CD4-positive, alpha-beta T cell (primary cell): ENCODE measurements around the gene NFIC. TPM values are rescaled to one million over a fixed set of nuclear protein-coding genes. Genes with fewer than 3 reads are reported as not detected.

Source experiments
- ATAC-seq: fragments of 200-7000 bp; cut with Tn5 transposase; one replicate; pipeline ENCODE4 v1.10.0; 2022; ENCODE audit warnings: mild to moderate bottlenecking; ENCODE audit not compliant: poor library complexity
- CTCF ChIA-PET: fragments of 350-600 bp; sonication (Branson Sonifier 250); formaldehyde crosslinking; loops from one replicate; lab custom pipeline; 2021; ENCODE audit warnings: antibody characterized with exemption, inconsistent platforms; lab: Charles Lee
- POLR2A ChIA-PET: fragments of 350-600 bp; sonication (Branson Sonifier 250); formaldehyde crosslinking; loops from one replicate; lab custom pipeline; 2021; ENCODE audit warnings: antibody characterized with exemption, inconsistent platforms; lab: Charles Lee
- DNase-seq, 14 experiments: peaks; one replicate each; pipeline ENCODE4 v3.0.0-alpha.2; 2013 to 2020; ENCODE audit warnings: mixed read lengths in 2 of 14
- H3K27ac ChIP-seq, 2 donors: one replicate each; pipeline versions ENCODE4 v1.5.1 to v1.7.0; 2013; ENCODE audit warnings: low read length in 2 of 2, low read depth in 1 of 2, mild to moderate bottlenecking in 1 of 2
- H3K27me3 ChIP-seq, 2 experiments: 1 replicate in 1 of 2; 2 replicates in 1 of 2; pipeline versions ENCODE4 v1.6.1 to v1.7.0; 2013; ENCODE audit warnings: low read length in 2 of 2, control low read depth in 1 of 2, mild to moderate bottlenecking in 1 of 2, moderate library complexity in 1 of 2; ENCODE audit not compliant: insufficient read depth in 2 of 2, control insufficient read depth in 1 of 2
- H3K36me3 ChIP-seq: one replicate; pipeline ENCODE4 v1.6.1; 2013; ENCODE audit warnings: low read length, control low read depth; ENCODE audit not compliant: insufficient read depth
- H3K4me1 ChIP-seq: one replicate; pipeline ENCODE4 v1.6.1; 2013; ENCODE audit warnings: low read length, control low read depth; ENCODE audit not compliant: insufficient read depth
- H3K4me3 ChIP-seq: one replicate; pipeline ENCODE4 v1.5.1; 2013; ENCODE audit warnings: mild to moderate bottlenecking, low read length, moderate library complexity
- H3K9me3 ChIP-seq, 2 experiments: 1 replicate in 1 of 2; 2 replicates in 1 of 2; pipeline versions ENCODE4 v1.6.1 to v1.7.0; 2013; ENCODE audit warnings: low read length in 2 of 2, mild to moderate bottlenecking in 2 of 2, control low read depth in 1 of 2, moderate library complexity in 1 of 2; ENCODE audit not compliant: control insufficient read depth in 1 of 2, insufficient read depth in 1 of 2
- H3K27ac Mint-ChIP-seq: one replicate; pipeline ENCODE4 v1.8.0; 2020; ENCODE audit warnings: mixed read lengths
- H3K27me3 Mint-ChIP-seq: one replicate; pipeline ENCODE4 v1.8.0; 2021; ENCODE audit warnings: mixed read lengths
- H3K36me3 Mint-ChIP-seq: one replicate; pipeline ENCODE4 v1.8.0; 2021; ENCODE audit warnings: low read depth, mixed read lengths
- H3K4me1 Mint-ChIP-seq: one replicate; pipeline ENCODE4 v1.8.0; 2021; ENCODE audit warnings: low read depth, mixed read lengths
- H3K4me3 Mint-ChIP-seq: one replicate; pipeline ENCODE4 v1.8.0; 2020; ENCODE audit warnings: mild to moderate bottlenecking, mixed read lengths
- H3K9me3 Mint-ChIP-seq: one replicate; pipeline ENCODE4 v1.8.0; 2020; ENCODE audit warnings: mixed read lengths
- CTCF ChIP-seq: fragments of 200-600 bp; IDR thresholded peaks from one replicate; pipeline ENCODE4 v1.8.0; 2022; ENCODE audit warnings: antibody characterized with exemption, mild to moderate bottlenecking
- intact Hi-C, 2 experiments: fragments of 100-400 bp; cut with DNase I in 1 of 2; cut with micrococcal nuclease in 1 of 2; formaldehyde crosslinking; loops; one replicate each; pipeline versions ENCODE4 v1.15.1 to v1.9.0; 2023 to 2025; cut with DNase I, micrococcal nuclease
- total RNA-seq, 174 experiments: library from RNA in 2 of 174; stranded (reverse) in 2 of 174; gene quantifications; one replicate each; pipeline ENCODE4 v1.2.3 and lab custom pipeline; 2021 to 2026

NFIC gene
- total RNA-seq, 2 experiments from 2014 or later: 22.1 to 22.2 TPM

- no peaks in the 10 kb centered on the region for H3K4me1 ChIP-seq
- ATAC-seq (no peak), DNase-seq (no peak)
- H3K9me3 ChIP-seq: no peaks in the 10 kb centered on the region
- H3K27me3 ChIP-seq: no peaks in the 10 kb centered on the region
- intact Hi-C loops: no loop called here
- no peak overlapping the region for H3K27ac ChIP-seq
- H3K4me3 ChIP-seq: no peak overlapping the region
- Mint-ChIP-seq H3K4me1 (no peaks in the 10 kb centered on the region), H3K9me3 (no peaks in the 10 kb centered on the region), H3K27me3 (no peaks in the 10 kb centered on the region), H3K36me3 (no peaks in the 10 kb centered on the region), H3K4me3 (no peak overlapping the region), H3K27ac (no peak overlapping the region)
- CTCF ChIA-PET: no interaction called here
- TF ChIP-seq CTCF: no peak
- POLR2A ChIA-PET: no interaction called here
- peaks cover 2% of the 10 kb centered on the region for H3K36me3 ChIP-seq
Observed at GRCh38 chr19:3407556-3408516, 41.5 kb downstream of the NFIC start.

DNA sequence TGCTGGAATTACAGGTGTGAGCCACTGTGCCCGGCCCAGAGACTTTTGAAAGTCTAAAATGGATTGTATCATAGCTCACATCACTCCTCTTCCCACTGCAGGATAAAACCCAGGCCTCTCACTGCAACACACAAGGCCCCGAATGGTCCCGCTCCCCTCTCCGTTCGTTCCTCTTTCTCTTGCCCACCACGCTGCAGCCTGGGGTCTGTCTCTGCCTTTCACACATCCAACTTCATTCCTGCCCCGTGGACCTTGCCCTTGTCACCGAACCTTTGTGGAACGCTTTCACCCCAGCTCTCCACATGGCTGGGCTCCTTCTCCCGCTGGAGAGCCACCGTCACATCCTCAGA, 42.6 kb downstream of the NFIC start:
- no peak for ATAC-seq
- Histone ChIP-seq H3K27ac (no peak overlapping the region), H3K4me1 (no peaks in the 10 kb centered on the region), H3K27me3 (no peaks in the 10 kb centered on the region), H3K36me3 (peaks cover 2% of the 10 kb centered on the region), H3K4me3 (no peak overlapping the region), H3K9me3 (no peaks in the 10 kb centered on the region)
- Mint-ChIP-seq H3K27me3 (no peaks in the 10 kb centered on the region), H3K27ac (no peak overlapping the region), H3K4me1 (no peaks in the 10 kb centered on the region), H3K4me3 (no peak overlapping the region), H3K9me3 (no peaks in the 10 kb centered on the region), H3K36me3 (peaks cover 3% of the 10 kb centered on the region)
- intact Hi-C loops: no loop called here
- no peak for DNase-seq
- no peak for TF ChIP-seq CTCF
- ChIA-PET POLR2A (no interaction called here), CTCF (no interaction called here)

DNA sequence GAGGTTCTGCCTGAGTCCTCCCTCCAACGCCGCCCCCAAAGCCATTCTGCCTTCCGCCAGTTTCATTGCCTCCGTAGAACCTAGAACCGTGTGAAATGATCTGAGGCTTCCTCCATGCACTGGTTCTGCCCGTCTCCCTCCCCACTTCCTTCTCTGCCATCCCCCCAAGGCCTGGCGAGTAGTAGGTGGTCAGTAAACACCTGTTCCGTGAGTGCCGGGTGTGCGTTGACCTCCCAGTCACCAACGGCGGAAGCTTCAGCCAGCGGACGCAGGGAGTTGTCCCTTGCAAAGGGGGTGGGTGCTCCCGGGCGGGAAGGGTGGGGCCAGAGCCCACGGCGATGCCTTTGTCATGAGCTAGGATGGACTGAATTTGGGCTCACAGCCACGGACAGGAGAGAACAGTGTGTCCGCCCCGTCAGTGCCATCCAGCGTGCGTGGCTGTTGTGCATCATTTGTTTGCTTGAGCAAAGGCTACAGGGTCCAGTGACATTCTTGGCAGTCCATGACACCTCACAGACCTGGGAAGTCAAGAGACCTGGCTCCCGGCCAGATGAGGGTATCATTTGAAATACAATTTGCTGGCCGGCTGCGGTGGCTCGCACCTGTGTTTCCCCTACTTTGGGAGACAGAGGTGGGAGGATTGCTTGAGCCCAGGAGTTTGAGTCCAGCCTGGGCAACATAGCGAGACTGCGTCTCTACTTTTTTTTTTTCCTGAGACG, 43.1 kb downstream of the NFIC start:
- no peaks in the 10 kb centered on the region for H3K4me1 Mint-ChIP-seq
- intact Hi-C loops: no loop called here
- H3K9me3 Mint-ChIP-seq: no peaks in the 10 kb centered on the region
- H3K4me3 Mint-ChIP-seq: no peak overlapping the region
- Histone ChIP-seq H3K9me3 (no peaks in the 10 kb centered on the region), H3K27me3 (no peaks in the 10 kb centered on the region), H3K4me3 (no peak overlapping the region), H3K4me1 (no peaks in the 10 kb centered on the region), H3K36me3 (peaks cover 2% of the 10 kb centered on the region), H3K27ac (no peak overlapping the region)
- DNase-seq: no peak
- peaks cover 4% of the 10 kb centered on the region for H3K36me3 Mint-ChIP-seq
- H3K27me3 Mint-ChIP-seq: no peaks in the 10 kb centered on the region
- no peak for ATAC-seq
- H3K27ac Mint-ChIP-seq: no peak overlapping the region
- TF ChIP-seq CTCF: no peak
- CTCF ChIA-PET: no interaction called here
- POLR2A ChIA-PET: no interaction called here
